CD4-positive, alpha-beta T cell treated with Interferon gamma for 1 hour (primary cell): Measurements from ENCODE around the gene CRTC1.
"Not testable (repeated sequence)": the region's sequence is repeated elsewhere in the genome, so short reads cannot be mapped to it uniquely, and the experiment has no call there.

Source experiments
- DNase-seq: peaks from one replicate; pipeline ENCODE4 v3.0.0-alpha.2; 2020

Gene CRTC1

GRCh38 chr19:18669883-18670282 is 13.6 kb upstream of the CRTC1 start:
- no peak for DNase-seq

GRCh38 chr19:18670312-18670711 is 13.2 kb upstream of the CRTC1 start:
- no peak for DNase-seq

GRCh38 chr19:18671303-18672043 is 12.0 kb upstream of the CRTC1 start:
- no peak for DNase-seq

- no peak for DNase-seq
Observed at GRCh38 chr19:18672044-18672451, 11.4 kb upstream of the CRTC1 start.

GRCh38 chr19:18672606-18673337 is 10.7 kb upstream of the CRTC1 start:
- DNase-seq, result no peak

- DNase-seq, result no peak
Observed at GRCh38 chr19:18674616-18675015, 8.9 kb upstream of the CRTC1 start.

GRCh38 chr19:18675779-18676178 is 7.7 kb upstream of the CRTC1 start:
- peak; percentile 11 for DNase-seq

- DNase-seq, result no peak
Observed at GRCh38 chr19:18676692-18677091, 6.8 kb upstream of the CRTC1 start.

GRCh38 chr19:18677156-18677555 is 6.3 kb upstream of the CRTC1 start:
- no peak for DNase-seq

GRCh38 chr19:18680148-18680547 is 3.3 kb upstream of the CRTC1 start:
- not testable (repeated sequence) for DNase-seq

GRCh38 chr19:18682807-18683108 is 722 bp upstream of the CRTC1 start:
- no peak for DNase-seq

GRCh38 chr19:18683958-18684641 is 620 bp downstream of the CRTC1 start:
- no peak for DNase-seq

GRCh38 chr19:18684642-18684993 is 1.1 kb downstream of the CRTC1 start:
- DNase-seq, result no peak

- no peak for DNase-seq
Observed at GRCh38 chr19:18685597-18686190, 2.2 kb downstream of the CRTC1 start.

GRCh38 chr19:18687740-18688465 is 4.4 kb downstream of the CRTC1 start:
- DNase-seq, result no peak

GRCh38 chr19:18696023-18696422 is 12.5 kb downstream of the CRTC1 start:
- no peak for DNase-seq

GRCh38 chr19:18697680-18698079 is 14.2 kb downstream of the CRTC1 start:
- no peak for DNase-seq

- DNase-seq, result no peak
Observed at GRCh38 chr19:18698321-18699167, 15.1 kb downstream of the CRTC1 start.

GRCh38 chr19:18699403-18700054 is 16.0 kb downstream of the CRTC1 start:
- DNase-seq, result no peak

GRCh38 chr19:18700501-18701249 is 17.2 kb downstream of the CRTC1 start:
- DNase-seq, result peak; percentile 60

GRCh38 chr19:18701250-18701608 is 17.7 kb downstream of the CRTC1 start:
- DNase-seq, result no peak
